K562 (cell line): Measurements from ENCODE around the gene HSPB6. TPM values are rescaled to one million over a fixed set of nuclear protein-coding genes. Genes with fewer than 3 reads are reported as not detected.

Experiments
- ATAC-seq: fragments of 200-7000 bp; cut with Tn5 transposase; 3 replicates; pipeline ENCODE4 v1.9.1; 2020; ENCODE audit warnings: moderate library complexity
- BruUV-seq: library from RNA; stranded (reverse); fragments of 400-500 nt; replicated peaks from 2 replicates; lab custom pipeline; 2021; lab: Mats Ljungman, UMichigan
- CTCF ChIA-PET: fragments of 300-600 bp; formaldehyde crosslinking; extraction: SDS; loops from one replicate; lab custom pipeline; 2021; ENCODE audit warnings: low intra/inter-chr PET ratio; lab: Yijun Ruan, JAX
- POLR2A ChIA-PET: fragments of 300-600, 350-650 bp; sonication (Branson Sonifier 250); formaldehyde crosslinking; extraction: SDS; loops from one replicate; lab custom pipeline; 2021; ENCODE audit warnings: antibody characterized with exemption, inconsistent platforms; lab: Yijun Ruan, JAX
- DNase-seq, 4 experiments: peaks; one replicate each; pipeline versions ENCODE4 v3.0.0 to v3.0.0-alpha.2; 2011 to 2018; ENCODE audit warnings: low spot score in 3 of 4, mixed read lengths in 3 of 4; ENCODE audit errors: extremely low read depth in 1 of 4
- FAIRE-seq: peaks from 2 replicates; lab custom pipeline; 2011; peaks lifted over from hg19 to GRCh38; lab: Jason Lieb, UNC
- H2AFZ ChIP-seq: 2 replicates; pipeline ENCODE4 v1.6.0; 2011; ENCODE audit warnings: low read depth, low read length, control low read depth, inconsistent platforms
- H3K27ac ChIP-seq: fragments of 200-600 bp; 3 replicates; pipeline ENCODE4 v1.8.0; 2011; ENCODE audit warnings: low read depth, mild to moderate bottlenecking, control low read depth, inconsistent platforms, low read length, moderate library complexity, mixed read lengths; ENCODE audit errors: extremely low read depth
- H3K27me3 ChIP-seq, 2 experiments: fragments of 300-600 bp in 1 of 2; 2 replicates in 1 of 2; 3 replicates in 1 of 2; pipeline versions ENCODE4 v1.6.0 to v1.8.0; 2011; ENCODE audit warnings: inconsistent platforms in 2 of 2, low read length in 2 of 2, mild to moderate bottlenecking in 1 of 2, mixed read lengths in 1 of 2, moderate library complexity in 1 of 2; ENCODE audit not compliant: control insufficient read depth in 2 of 2, insufficient read depth in 2 of 2
- H3K36me3 ChIP-seq: fragments of 300-600 bp; 3 replicates; pipeline ENCODE4 v1.8.0; 2011; ENCODE audit warnings: mild to moderate bottlenecking, low read length, inconsistent platforms; ENCODE audit not compliant: control insufficient read depth, insufficient read depth
- H3K4me1 ChIP-seq, 2 experiments: fragments of 200-600 bp in 1 of 2; replicated peaks in 1 of 2; 2 replicates in 1 of 2; 3 replicates in 1 of 2; pipeline versions ENCODE4 v1.5.1 to v1.8.0; 2011; ENCODE audit warnings: inconsistent platforms in 2 of 2, low read length in 2 of 2, mild to moderate bottlenecking in 1 of 2, mixed read lengths in 1 of 2, moderate library complexity in 1 of 2; ENCODE audit not compliant: control insufficient read depth in 2 of 2, insufficient read depth in 2 of 2
- H3K4me2 ChIP-seq: 2 replicates; pipeline ENCODE4 v1.6.1; 2011; ENCODE audit warnings: low read length, control low read depth, inconsistent platforms, mixed read lengths; ENCODE audit not compliant: insufficient read depth
- H3K4me3 ChIP-seq: fragments of 200-600 bp; sonication (generic), shearing (Covaris generic); 2 replicates; pipeline ENCODE4 v1.5.1; 2016; ENCODE audit warnings: control low read depth, inconsistent platforms
- H3K79me2 ChIP-seq: fragments of 200-600 bp; 3 replicates; pipeline ENCODE4 v1.8.0; 2011; ENCODE audit warnings: low read length, inconsistent platforms; ENCODE audit not compliant: control insufficient read depth, insufficient read depth
- H3K9ac ChIP-seq, 2 experiments: 2 replicates each; pipeline versions ENCODE4 v1.6.0 to v1.6.1; 2011; ENCODE audit warnings: low read depth in 2 of 2, low read length in 2 of 2, control low read depth in 1 of 2, inconsistent platforms in 1 of 2, mild to moderate bottlenecking in 1 of 2, mixed read lengths in 1 of 2; ENCODE audit not compliant: insufficient read depth in 1 of 2
- H3K9me1 ChIP-seq: one replicate; pipeline ENCODE4 v1.6.0; 2011; ENCODE audit warnings: inconsistent platforms, mild to moderate bottlenecking, low read length, moderate library complexity; ENCODE audit not compliant: control insufficient read depth, insufficient read depth
- H3K9me3 ChIP-seq: replicated peaks from 2 replicates; pipeline ENCODE4 v1.5.1; 2011; ENCODE audit warnings: low read depth, low read length, inconsistent platforms; ENCODE audit not compliant: control insufficient read depth, insufficient read depth
- H4K20me1 ChIP-seq: replicated peaks from 2 replicates; pipeline ENCODE4 v1.6.1; 2011; ENCODE audit warnings: low read length, inconsistent platforms, mixed read lengths; ENCODE audit not compliant: control insufficient read depth, insufficient read depth
- ADNP ChIP-seq: fragments of 200-800 bp; sonication (Bioruptor generic); IDR thresholded peaks from 2 replicates; pipeline ENCODE4 v1.6.1; 2016; ENCODE audit warnings: missing genetic modification characterization, missing compliant biosample characterization
- CTBP1 ChIP-seq: fragments of 450-650 bp; IDR thresholded peaks from 2 replicates; pipeline ENCODE4 v1.6.1; 2016; ENCODE audit warnings: borderline replicate concordance
- ESRRA ChIP-seq: fragments of 450-650 bp; IDR thresholded peaks from 2 replicates; pipeline ENCODE4 v1.6.1; 2014; ENCODE audit warnings: low read depth, mild to moderate bottlenecking, moderate library complexity, borderline replicate concordance
- ESRRB ChIP-seq: fragments of 250-450 bp; sonication (Bioruptor Pico); IDR thresholded peaks from 2 replicates; pipeline ENCODE4 v1.5.0; 2020; ENCODE audit warnings: mild to moderate bottlenecking, moderate library complexity, borderline replicate concordance
- OTX1 ChIP-seq: fragments of 450-650 bp; formaldehyde crosslinking; IDR thresholded peaks from 2 replicates; pipeline ENCODE4 v1.4.0; 2022; ENCODE audit warnings: mild to moderate bottlenecking
- TAL1 ChIP-seq: fragments of 450-650 bp; IDR thresholded peaks from 2 replicates; pipeline ENCODE4 v1.6.1; 2016; ENCODE audit warnings: mild to moderate bottlenecking
- ZNF12 ChIP-seq: sonication (generic); formaldehyde crosslinking; IDR thresholded peaks from 2 replicates; pipeline ENCODE4 v1.4.0; 2020; ENCODE audit warnings: mild to moderate bottlenecking, missing genetic modification reagents
- ZNF124 ChIP-seq: sonication (generic); formaldehyde crosslinking; IDR thresholded peaks from 2 replicates; pipeline ENCODE4 v1.8.1; 2022; ENCODE audit warnings: missing genetic modification reagents
- ZNF133 ChIP-seq: fragments of 250-450 bp; sonication (Bioruptor Pico); IDR thresholded peaks from 2 replicates; pipeline ENCODE4 v1.4.0; 2020; ENCODE audit warnings: mild to moderate bottlenecking
- ZNF134 ChIP-seq: fragments of 250-450 bp; sonication (Bioruptor Pico); conservative IDR thresholded peaks from 2 replicates; pipeline ENCODE4 v1.4.0; 2020
- ZNF347 ChIP-seq: fragments of 450-650 bp; formaldehyde crosslinking; IDR thresholded peaks from 2 replicates; pipeline ENCODE4 v1.4.0; 2020; ENCODE audit warnings: low read depth, mild to moderate bottlenecking, moderate library complexity
- WGBS: fragments of 100-300 bp; shearing (Covaris generic); methylation state at CpG from one replicate; pipeline ENCODE4 v1.1.6; 2016; ENCODE audit warnings: low coverage, mixed read lengths; ENCODE audit not compliant: insufficient coverage; ENCODE audit errors: missing lambda C conversion rate; 5-methylcytosine and 5-hydroxymethylcytosine counted together
- in situ Hi-C: fragments of 300-500 bp; cut with MboI; formaldehyde crosslinking; loops from 4 replicates; pipeline ENCODE4 v1.15.0; 2018; ENCODE audit warnings: inconsistent platforms, mixed read lengths
- intact Hi-C: fragments of 100-400 bp; cut with micrococcal nuclease; formaldehyde crosslinking; loops from 2 replicates; pipeline ENCODE4 v1.14.2; 2022
- polyA plus RNA-seq, 8 experiments: library from polyadenylated mRNA; depleted of rRNA in 4 of 8; stranded (reverse) in 5 of 8; unstranded in 3 of 8; fragments of >200 nt; fragmentation: Nextera tagmentation in 2 of 8; fragmentation: Illumina TruSeq in 1 of 8; extraction: Ambion mirVana in 2 of 8; extraction: Trizol in 1 of 8; gene quantifications; 2 replicates each; pipeline versions ENCODE4 v1.2.1 to v1.2.3, GENCODE V29; 2011 to 2014; ENCODE audit warnings: inconsistent platforms in 1 of 8, missing spikeins in 1 of 8
- total RNA-seq, 7 experiments: library from RNA; depleted of rRNA in 6 of 7; stranded (reverse); fragments of >200 nt in 6 of 7; fragmentation: Illumina TruSeq in 2 of 7; extraction: Trizol in 2 of 7; gene quantifications; 2 replicates each; pipeline versions ENCODE4 v1.2.1 to v1.2.3, GENCODE V29; 2011 to 2021; ENCODE audit warnings: low replicate concordance in 1 of 7
- TF ChIP-seq, protein P1 (sequence below): IDR thresholded peaks from 2 replicates; pipeline ENCODE4 v1.6.1; 2011; ENCODE audit warnings: borderline replicate concordance, low read depth, mild to moderate bottlenecking, moderate library complexity, low read length; ENCODE audit not compliant: insufficient read depth, poor library complexity, severe bottlenecking
- TF ChIP-seq, protein P2 (sequence below): sonication (generic); formaldehyde crosslinking; IDR thresholded peaks from 2 replicates; pipeline ENCODE4 v1.8.1; 2023; ENCODE audit warnings: mild to moderate bottlenecking, missing genetic modification reagents
- TF ChIP-seq, protein P3 (sequence below): fragments of 450-650 bp; IDR thresholded peaks from 2 replicates; pipeline ENCODE4 v1.6.1; 2016; ENCODE audit warnings: low read depth, mild to moderate bottlenecking, moderate library complexity
- TF ChIP-seq, protein P4 (sequence below): fragments of 250-450 bp; sonication (Bioruptor Pico); IDR thresholded peaks from 2 replicates; pipeline ENCODE4 v1.4.0; 2020
- TF ChIP-seq, protein P5 (sequence below): fragments of 200-800 bp; sonication (Bioruptor generic); IDR thresholded peaks from 2 replicates; pipeline ENCODE4 v1.6.1; 2017; ENCODE audit warnings: missing genetic modification characterization, missing compliant biosample characterization

The HSPB6 gene
- total and polyA plus RNA-seq, 9 of the 15 experiments (the other 6 are each of a cell fraction or from before 2014, with no cell fraction given): 0.55 TPM; not detected in 8

- H3K4me2 ChIP-seq: no peak overlapping the region
- H3K4me3 ChIP-seq: no peak overlapping the region
- intact Hi-C loops: no loop called here
- H3K4me1 ChIP-seq: peaks cover 0 to 10% of the 10 kb centered on the region in 2 experiments; a peak in 1 of 5 replicates
- ATAC-seq (no peak), FAIRE-seq (no peak), DNase-seq (no peak)
- H2AFZ ChIP-seq: no peak overlapping the region
- 91% methylated on average over 19 of the region's 19 CpGs for WGBS
- BruUV-seq: TSS peak; percentile 40
- H3K9me3 ChIP-seq: no peaks in the 10 kb centered on the region
- H3K27me3 ChIP-seq: no peaks in the 10 kb centered on the region
- in situ Hi-C loops: no loop called here
- H3K9ac ChIP-seq: no peak overlapping the region
- no peaks in the 10 kb centered on the region for H3K9me1 ChIP-seq
- ChIA-PET POLR2A (interaction anchor here (1.7 to 2.9 kb wide), 3 partner anchors 9 to 12 kb away, joined by 7 to 18 read pairs (median 12); partner anchors contain the start of gene KMT2B), CTCF (no interaction called here)
- H3K79me2 ChIP-seq: no peaks in the 10 kb centered on the region
- H3K27ac ChIP-seq: no peak overlapping the region
- peaks cover 96% of the 10 kb centered on the region; the same call in 2 of the 3 replicates for H3K36me3 ChIP-seq
- 0 out of 2 replicates have a peak, but pooled peaks cover 2% of the 10 kb centered on the region for H4K20me1 ChIP-seq
- TF ChIP-seq, protein P1, sequence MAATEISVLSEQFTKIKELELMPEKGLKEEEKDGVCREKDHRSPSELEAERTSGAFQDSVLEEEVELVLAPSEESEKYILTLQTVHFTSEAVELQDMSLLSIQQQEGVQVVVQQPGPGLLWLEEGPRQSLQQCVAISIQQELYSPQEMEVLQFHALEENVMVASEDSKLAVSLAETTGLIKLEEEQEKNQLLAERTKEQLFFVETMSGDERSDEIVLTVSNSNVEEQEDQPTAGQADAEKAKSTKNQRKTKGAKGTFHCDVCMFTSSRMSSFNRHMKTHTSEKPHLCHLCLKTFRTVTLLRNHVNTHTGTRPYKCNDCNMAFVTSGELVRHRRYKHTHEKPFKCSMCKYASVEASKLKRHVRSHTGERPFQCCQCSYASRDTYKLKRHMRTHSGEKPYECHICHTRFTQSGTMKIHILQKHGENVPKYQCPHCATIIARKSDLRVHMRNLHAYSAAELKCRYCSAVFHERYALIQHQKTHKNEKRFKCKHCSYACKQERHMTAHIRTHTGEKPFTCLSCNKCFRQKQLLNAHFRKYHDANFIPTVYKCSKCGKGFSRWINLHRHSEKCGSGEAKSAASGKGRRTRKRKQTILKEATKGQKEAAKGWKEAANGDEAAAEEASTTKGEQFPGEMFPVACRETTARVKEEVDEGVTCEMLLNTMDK: no peak
- TF ChIP-seq OTX1 (CRISPR knock-in tag) (no peak), TAL1 (no peak), ZNF133 (no peak), ZNF124 (no peak), ESRRA (no peak), ESRRB (CRISPR knock-in tag) (no peak), ZNF12 (CRISPR knock-in tag) (no peak), CTBP1 (no peak), ADNP (tag) (no peak), ZNF347 (CRISPR knock-in tag) (no peak), ZNF134 (CRISPR knock-in tag) (no peak)
- TF ChIP-seq, protein P2, sequence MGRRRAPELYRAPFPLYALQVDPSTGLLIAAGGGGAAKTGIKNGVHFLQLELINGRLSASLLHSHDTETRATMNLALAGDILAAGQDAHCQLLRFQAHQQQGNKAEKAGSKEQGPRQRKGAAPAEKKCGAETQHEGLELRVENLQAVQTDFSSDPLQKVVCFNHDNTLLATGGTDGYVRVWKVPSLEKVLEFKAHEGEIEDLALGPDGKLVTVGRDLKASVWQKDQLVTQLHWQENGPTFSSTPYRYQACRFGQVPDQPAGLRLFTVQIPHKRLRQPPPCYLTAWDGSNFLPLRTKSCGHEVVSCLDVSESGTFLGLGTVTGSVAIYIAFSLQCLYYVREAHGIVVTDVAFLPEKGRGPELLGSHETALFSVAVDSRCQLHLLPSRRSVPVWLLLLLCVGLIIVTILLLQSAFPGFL (CRISPR knock-in tag): no peak
- TF ChIP-seq, protein P3, sequence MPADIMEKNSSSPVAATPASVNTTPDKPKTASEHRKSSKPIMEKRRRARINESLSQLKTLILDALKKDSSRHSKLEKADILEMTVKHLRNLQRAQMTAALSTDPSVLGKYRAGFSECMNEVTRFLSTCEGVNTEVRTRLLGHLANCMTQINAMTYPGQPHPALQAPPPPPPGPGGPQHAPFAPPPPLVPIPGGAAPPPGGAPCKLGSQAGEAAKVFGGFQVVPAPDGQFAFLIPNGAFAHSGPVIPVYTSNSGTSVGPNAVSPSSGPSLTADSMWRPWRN: no peak
- TF ChIP-seq, protein P4, sequence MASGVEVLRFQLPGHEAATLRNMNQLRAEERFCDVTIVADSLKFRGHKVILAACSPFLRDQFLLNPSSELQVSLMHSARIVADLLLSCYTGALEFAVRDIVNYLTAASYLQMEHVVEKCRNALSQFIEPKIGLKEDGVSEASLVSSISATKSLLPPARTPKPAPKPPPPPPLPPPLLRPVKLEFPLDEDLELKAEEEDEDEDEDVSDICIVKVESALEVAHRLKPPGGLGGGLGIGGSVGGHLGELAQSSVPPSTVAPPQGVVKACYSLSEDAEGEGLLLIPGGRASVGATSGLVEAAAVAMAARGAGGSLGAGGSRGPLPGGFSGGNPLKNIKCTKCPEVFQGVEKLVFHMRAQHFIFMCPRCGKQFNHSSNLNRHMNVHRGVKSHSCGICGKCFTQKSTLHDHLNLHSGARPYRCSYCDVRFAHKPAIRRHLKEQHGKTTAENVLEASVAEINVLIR (CRISPR knock-in tag): no peak
- TF ChIP-seq, protein P5, sequence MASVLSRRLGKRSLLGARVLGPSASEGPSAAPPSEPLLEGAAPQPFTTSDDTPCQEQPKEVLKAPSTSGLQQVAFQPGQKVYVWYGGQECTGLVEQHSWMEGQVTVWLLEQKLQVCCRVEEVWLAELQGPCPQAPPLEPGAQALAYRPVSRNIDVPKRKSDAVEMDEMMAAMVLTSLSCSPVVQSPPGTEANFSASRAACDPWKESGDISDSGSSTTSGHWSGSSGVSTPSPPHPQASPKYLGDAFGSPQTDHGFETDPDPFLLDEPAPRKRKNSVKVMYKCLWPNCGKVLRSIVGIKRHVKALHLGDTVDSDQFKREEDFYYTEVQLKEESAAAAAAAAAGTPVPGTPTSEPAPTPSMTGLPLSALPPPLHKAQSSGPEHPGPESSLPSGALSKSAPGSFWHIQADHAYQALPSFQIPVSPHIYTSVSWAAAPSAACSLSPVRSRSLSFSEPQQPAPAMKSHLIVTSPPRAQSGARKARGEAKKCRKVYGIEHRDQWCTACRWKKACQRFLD (CRISPR knock-in tag): no peak
These were observed 28.7 kb downstream of the HSPB6 start for GRCh38 chr19:35727956-35728706.
